Activated CD8-positive, alpha-beta T cell treated with anti-CD3 and anti-CD28 coated beads for 36 hours (primary cell): ENCODE results near the gene SEMA4D. TPM values are rescaled to one million over a fixed set of nuclear protein-coding genes. Genes with fewer than 3 reads are reported as not detected.

Source experiments
- ATAC-seq: fragments of 200-7000 bp; cut with Tn5 transposase; one replicate; pipeline ENCODE4 v1.10.0; 2021; ENCODE audit warnings: mild to moderate bottlenecking, moderate library complexity
- CTCF ChIA-PET: fragments of 350-600 bp; sonication (Branson Sonifier 250); formaldehyde crosslinking; loops from one replicate; lab custom pipeline; 2021; ENCODE audit warnings: antibody characterized with exemption; lab: Charles Lee
- POLR2A ChIA-PET: fragments of 350-600 bp; sonication (Branson Sonifier 250); formaldehyde crosslinking; loops from one replicate; lab custom pipeline; 2021; ENCODE audit warnings: antibody characterized with exemption; lab: Charles Lee
- DNase-seq: peaks from one replicate; pipeline ENCODE4 v3.0.0-alpha.2; 2020
- H3K27ac Mint-ChIP-seq: one replicate; pipeline ENCODE4 v1.8.0; 2021; ENCODE audit warnings: mild to moderate bottlenecking, mixed read lengths
- H3K27me3 Mint-ChIP-seq: one replicate; pipeline ENCODE4 v1.8.0; 2021; ENCODE audit warnings: mixed read lengths
- H3K36me3 Mint-ChIP-seq: one replicate; pipeline ENCODE4 v1.8.0; 2021; ENCODE audit warnings: low read depth, mixed read lengths
- H3K4me1 Mint-ChIP-seq: one replicate; pipeline ENCODE4 v1.8.0; 2021; ENCODE audit warnings: low read depth, mixed read lengths
- H3K4me3 Mint-ChIP-seq: one replicate; pipeline ENCODE4 v1.8.0; 2021; ENCODE audit warnings: mild to moderate bottlenecking, moderate library complexity, mixed read lengths
- H3K9me3 Mint-ChIP-seq: one replicate; pipeline ENCODE4 v1.8.0; 2021; ENCODE audit warnings: mixed read lengths
- intact Hi-C: fragments of 100-400 bp; cut with micrococcal nuclease; formaldehyde crosslinking; loops from one replicate; pipeline ENCODE4 v1.10.0; 2022
- total RNA-seq, 2 experiments: library from RNA; stranded (reverse); gene quantifications; one replicate each; pipeline ENCODE4 v1.2.3, GENCODE V29; 2021
- TF ChIP-seq, protein P1 (sequence below): fragments of 200-600 bp; IDR thresholded peaks from one replicate; pipeline ENCODE4 v1.8.0; 2022; ENCODE audit warnings: antibody characterized with exemption, mild to moderate bottlenecking

Gene SEMA4D
- total RNA-seq, 2 experiments from 2014 or later: 290 to 317 TPM

DNA sequence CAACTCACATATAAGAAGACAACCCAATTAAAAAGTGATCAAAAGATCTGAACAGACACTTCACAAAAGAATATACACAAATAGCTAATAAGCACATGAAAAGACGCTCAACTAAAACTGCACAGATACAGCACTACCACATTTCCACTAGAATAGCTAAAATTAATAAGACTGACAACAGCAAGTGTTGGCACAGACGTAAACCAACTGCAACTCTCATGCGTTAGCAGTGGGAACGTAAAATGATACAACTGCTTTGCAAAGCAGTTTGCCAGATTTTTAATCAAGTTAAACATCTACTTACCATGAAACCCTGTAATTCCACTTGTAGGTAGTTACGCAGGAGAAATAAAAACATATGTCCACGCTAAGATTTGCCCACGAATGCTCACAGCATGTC is 9.0 kb downstream of the SEMA4D start:
- Mint-ChIP-seq H3K4me1 (peaks cover 94% of the 10 kb centered on the region), H3K9me3 (peaks cover 1% of the 10 kb centered on the region), H3K27ac (peak overlapping the region; percentile 51), H3K36me3 (peaks cover 74% of the 10 kb centered on the region), H3K4me3 (no peak overlapping the region), H3K27me3 (no peaks in the 10 kb centered on the region)
- DNase-seq (no peak), ATAC-seq (no peak)
- ChIA-PET CTCF (interaction anchor here (0.9 to 4.6 kb wide), 7 partner anchors 10 to 62 kb away, joined by 3 to 32 read pairs (median 6); no protein-coding TSS in a partner anchor), POLR2A (interaction anchor here (0.9 to 2.0 kb wide), 7 partner anchors 8 to 81 kb away, joined by 3 to 8 read pairs (median 4); no protein-coding TSS in a partner anchor)
- TF ChIP-seq, protein P1, sequence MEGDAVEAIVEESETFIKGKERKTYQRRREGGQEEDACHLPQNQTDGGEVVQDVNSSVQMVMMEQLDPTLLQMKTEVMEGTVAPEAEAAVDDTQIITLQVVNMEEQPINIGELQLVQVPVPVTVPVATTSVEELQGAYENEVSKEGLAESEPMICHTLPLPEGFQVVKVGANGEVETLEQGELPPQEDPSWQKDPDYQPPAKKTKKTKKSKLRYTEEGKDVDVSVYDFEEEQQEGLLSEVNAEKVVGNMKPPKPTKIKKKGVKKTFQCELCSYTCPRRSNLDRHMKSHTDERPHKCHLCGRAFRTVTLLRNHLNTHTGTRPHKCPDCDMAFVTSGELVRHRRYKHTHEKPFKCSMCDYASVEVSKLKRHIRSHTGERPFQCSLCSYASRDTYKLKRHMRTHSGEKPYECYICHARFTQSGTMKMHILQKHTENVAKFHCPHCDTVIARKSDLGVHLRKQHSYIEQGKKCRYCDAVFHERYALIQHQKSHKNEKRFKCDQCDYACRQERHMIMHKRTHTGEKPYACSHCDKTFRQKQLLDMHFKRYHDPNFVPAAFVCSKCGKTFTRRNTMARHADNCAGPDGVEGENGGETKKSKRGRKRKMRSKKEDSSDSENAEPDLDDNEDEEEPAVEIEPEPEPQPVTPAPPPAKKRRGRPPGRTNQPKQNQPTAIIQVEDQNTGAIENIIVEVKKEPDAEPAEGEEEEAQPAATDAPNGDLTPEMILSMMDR: no peak
- intact Hi-C loops: loop anchor here (5.0 kb wide), 1 partner anchor 48 kb away; no protein-coding TSS in a partner anchor

DNA sequence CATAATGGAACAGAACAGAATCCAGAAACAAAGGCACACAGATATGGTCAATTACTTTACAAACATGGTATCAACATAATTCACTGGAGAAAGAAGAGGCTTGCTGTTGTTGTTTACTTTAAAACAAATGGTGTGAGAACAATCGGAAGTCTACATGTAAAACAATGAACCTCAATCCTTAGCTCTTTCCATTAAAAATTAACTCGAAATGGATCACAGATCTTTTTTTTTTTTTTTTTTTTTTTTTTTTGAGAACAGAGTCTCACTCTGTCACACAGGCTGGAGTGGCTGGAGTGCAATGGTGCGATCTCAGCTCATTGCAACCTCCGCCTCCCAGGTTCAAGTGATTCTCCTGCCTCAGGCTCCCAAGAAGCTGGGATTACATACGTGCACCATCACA is 9.8 kb downstream of the SEMA4D start:
- Mint-ChIP-seq H3K27me3 (no peaks in the 10 kb centered on the region), H3K36me3 (peaks cover 69% of the 10 kb centered on the region), H3K27ac (peak overlapping the region; percentile 63), H3K4me1 (peaks cover 93% of the 10 kb centered on the region), H3K9me3 (peaks cover 1% of the 10 kb centered on the region), H3K4me3 (no peak overlapping the region)
- TF ChIP-seq, protein P1: no peak
- POLR2A ChIA-PET: interaction anchor here (0.6 to 1.1 kb wide), 4 partner anchors 9 to 50 kb away, joined by 3 to 6 read pairs (median 3); no protein-coding TSS in a partner anchor
- ATAC-seq (no peak), DNase-seq (no peak)
- CTCF ChIA-PET: interaction anchor here (1.0 to 4.6 kb wide), 3 partner anchors 14 to 61 kb away, joined by 3 to 32 read pairs (median 6); no protein-coding TSS in a partner anchor
- intact Hi-C loops: loop anchor here (5.0 kb wide), 1 partner anchor 49 kb away; no protein-coding TSS in a partner anchor

DNA sequence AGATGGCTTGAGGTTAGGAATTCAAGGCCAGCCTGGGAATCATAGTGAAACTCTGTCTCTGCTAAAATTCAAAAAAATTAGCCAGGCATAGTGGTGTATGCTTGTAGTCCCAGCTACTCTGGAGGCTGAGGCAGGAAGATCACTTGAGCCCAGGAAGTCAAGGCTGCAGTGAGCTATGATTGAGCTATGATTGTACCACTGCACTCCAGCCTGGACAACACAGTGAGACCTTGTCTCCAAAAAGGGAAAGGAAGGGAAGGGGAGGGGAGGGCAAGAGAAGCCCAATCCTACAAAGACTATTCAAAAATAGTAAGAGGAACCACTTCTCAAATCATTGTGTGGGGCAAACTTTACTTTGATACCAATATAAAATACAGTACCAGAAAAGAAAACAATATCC is 11.2 kb downstream of the SEMA4D start:
- H3K4me3 Mint-ChIP-seq: no peak overlapping the region
- CTCF ChIA-PET: interaction anchor here (0.9 to 1.9 kb wide), 3 partner anchors 58 to 107 kb away, joined by 3 to 7 read pairs (median 3); no protein-coding TSS in a partner anchor
- peaks cover 1% of the 10 kb centered on the region for H3K9me3 Mint-ChIP-seq
- H3K27ac Mint-ChIP-seq: peak overlapping the region; percentile 69
- ATAC-seq (no peak), DNase-seq (no peak)
- TF ChIP-seq, protein P1: no peak
- intact Hi-C loops: loop anchor here (5.0 kb wide), 1 partner anchor 51 kb away; no protein-coding TSS in a partner anchor
- peaks cover 93% of the 10 kb centered on the region for H3K4me1 Mint-ChIP-seq
- POLR2A ChIA-PET: interaction anchor here (0.5 to 1.7 kb wide), 5 partner anchors 15 to 158 kb away, joined by 3 to 6 read pairs (median 3); no protein-coding TSS in a partner anchor
- H3K27me3 Mint-ChIP-seq: no peaks in the 10 kb centered on the region
- H3K36me3 Mint-ChIP-seq: peaks cover 60% of the 10 kb centered on the region

DNA sequence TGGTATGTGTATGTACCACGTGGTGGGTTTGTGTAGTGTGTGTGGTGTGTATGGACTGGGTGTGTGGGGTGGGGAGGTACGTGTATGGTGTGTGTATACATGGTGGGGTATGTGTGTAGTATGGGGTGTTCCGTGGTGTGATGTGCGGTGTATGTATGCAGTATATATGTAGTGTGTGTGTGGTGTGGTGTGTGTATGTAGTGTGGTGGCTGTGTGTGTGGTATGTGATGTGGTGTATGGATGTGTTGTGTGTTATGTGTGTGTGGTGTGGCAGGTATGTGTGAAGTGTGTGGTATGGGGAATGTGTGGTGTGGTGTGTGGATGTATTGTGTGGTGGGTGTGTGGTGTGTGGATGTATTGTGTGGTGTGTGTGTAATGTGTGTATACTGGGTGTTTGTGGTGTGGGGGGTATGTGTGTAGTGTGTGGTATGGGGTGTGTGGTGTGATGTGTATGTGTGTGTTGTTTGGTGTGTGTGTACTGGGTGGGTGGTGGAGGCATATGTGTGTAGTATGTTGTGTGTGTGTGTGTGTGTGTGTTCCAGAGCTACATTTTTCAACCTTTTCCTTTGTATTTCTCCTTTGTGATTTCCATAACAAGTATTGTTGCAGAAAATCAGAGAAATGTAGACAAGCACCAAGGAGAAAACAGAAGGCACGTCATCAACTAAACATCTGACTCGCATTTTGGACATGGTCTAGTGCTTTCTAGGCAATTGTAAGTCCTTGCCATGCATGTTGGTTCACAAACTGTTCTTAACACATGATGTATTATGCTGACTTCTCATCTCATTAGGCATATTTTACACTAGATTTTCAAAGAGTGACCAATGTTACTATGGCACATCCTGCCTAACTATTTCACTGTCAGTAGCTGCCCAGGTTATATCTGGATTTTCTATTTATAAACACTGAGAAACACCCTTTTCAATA is 13.2 kb downstream of the SEMA4D start:
- peaks cover 2% of the 10 kb centered on the region for H3K9me3 Mint-ChIP-seq
- H3K4me1 Mint-ChIP-seq: peaks cover 86% of the 10 kb centered on the region
- H3K27ac Mint-ChIP-seq: peak overlapping the region; percentile 93
- TF ChIP-seq, protein P1: no peak
- H3K36me3 Mint-ChIP-seq: peaks cover 61% of the 10 kb centered on the region
- ChIA-PET CTCF (interaction anchor here (1.0 to 1.3 kb wide), 3 partner anchors 22 to 64 kb away, joined by 3 to 6 read pairs (median 4); no protein-coding TSS in a partner anchor), POLR2A (interaction anchor here (0.6 to 3.0 kb wide), 9 partner anchors 11 to 234 kb away, joined by 3 to 15 read pairs (median 4); no protein-coding TSS in a partner anchor)
- intact Hi-C loops: loop anchor here (5.0 kb wide), 1 partner anchor 53 kb away; no protein-coding TSS in a partner anchor
- peak overlapping the region; percentile 86 for H3K4me3 Mint-ChIP-seq
- DNase-seq (no peak), ATAC-seq (no peak)
- no peaks in the 10 kb centered on the region for H3K27me3 Mint-ChIP-seq
